Activated CD4-positive, alpha-beta T cell treated with anti-CD3 and anti-CD28 coated beads for 24 hours (primary cell): ENCODE data around the gene PLAAT5.
"Not testable (repeated sequence)": the region's sequence is repeated elsewhere in the genome, so short reads cannot be mapped to it uniquely, and the experiment has no call there.

Source experiments
- DNase-seq, 2 donors: peaks; one replicate each; pipeline ENCODE4 v3.0.0-alpha.2; 2020; ENCODE audit warnings: low read depth in 2 of 2

The PLAAT5 gene

DNA sequence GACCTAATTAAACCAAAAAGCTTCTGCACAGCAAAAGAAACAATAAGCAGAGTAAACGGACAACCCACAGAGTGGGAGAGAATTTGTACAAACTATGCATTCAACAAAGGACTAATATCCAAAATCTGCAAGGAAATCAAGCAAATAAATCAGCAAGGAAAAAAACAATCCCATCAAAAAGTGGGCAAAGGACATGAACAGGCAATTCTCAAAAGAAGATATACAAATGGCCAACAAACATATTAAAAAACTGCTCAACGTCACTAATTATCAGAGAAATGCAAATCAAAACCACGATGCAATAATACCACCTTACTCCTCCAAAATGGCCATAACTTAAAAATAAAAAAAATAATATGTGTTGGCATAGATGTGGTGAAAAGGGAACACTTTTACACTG is 5.2 kb downstream of the PLAAT5 start:
- no peak for DNase-seq

DNA sequence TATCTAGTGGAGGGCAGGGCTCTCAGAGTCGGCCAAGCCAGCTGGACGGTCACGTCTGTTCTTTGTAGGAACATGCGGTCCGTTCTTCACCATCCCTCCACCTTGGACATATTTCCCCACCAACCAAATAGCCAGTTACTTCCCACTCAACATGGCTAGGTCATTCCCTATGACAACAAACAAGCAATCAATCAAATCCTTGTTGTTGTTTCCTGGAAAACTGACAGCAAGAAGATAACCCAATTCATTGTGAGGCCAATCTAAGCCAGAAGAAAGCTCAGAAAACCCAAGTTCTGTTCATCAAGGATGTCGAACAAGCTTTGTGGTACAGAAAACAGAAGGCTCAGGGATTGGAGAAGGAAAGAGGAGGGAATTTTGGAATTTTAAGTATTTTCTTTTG is 10.9 kb downstream of the PLAAT5 start:
- no peak for DNase-seq

DNA sequence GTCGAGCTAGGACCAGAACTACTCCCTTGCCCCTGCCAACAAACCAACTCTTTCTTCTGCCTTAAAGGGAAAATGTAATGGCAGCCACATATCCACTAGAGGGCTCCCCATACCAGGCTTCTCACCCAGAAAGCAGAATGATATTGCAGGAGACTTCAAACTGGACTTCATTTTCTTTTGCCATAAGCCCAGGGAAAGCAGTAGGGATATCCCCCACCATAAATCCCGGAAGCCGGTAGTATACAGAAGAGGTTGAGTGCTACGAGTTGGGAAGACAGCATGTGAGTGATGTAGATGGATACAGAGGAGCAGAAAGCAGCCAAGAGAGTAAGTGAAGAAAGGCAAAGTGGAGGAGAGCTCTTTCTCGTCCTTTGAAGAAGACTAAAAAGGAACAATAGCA is 12.1 kb downstream of the PLAAT5 start:
- DNase-seq: peak; percentile 8 to 20

DNA sequence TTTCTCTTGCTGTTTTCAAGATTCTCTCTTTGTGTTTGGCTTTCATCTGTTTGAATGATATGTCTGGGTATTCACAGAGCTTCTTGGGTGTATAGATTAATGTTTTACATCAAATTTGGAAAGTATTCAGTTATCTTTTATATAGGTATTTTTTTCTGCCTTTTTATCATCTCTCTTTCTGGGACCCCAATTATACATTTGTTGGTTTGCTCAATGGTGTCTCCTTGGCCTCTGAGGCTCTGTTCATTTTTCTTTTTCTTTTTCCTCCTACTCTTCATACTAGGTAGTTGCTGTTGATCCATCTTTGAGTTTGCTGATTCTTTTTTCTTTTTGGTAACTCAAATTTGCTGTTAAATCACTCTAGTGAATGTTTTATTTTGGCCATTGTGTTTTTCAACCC is 14.3 kb downstream of the PLAAT5 start:
- DNase-seq: no peak

DNA sequence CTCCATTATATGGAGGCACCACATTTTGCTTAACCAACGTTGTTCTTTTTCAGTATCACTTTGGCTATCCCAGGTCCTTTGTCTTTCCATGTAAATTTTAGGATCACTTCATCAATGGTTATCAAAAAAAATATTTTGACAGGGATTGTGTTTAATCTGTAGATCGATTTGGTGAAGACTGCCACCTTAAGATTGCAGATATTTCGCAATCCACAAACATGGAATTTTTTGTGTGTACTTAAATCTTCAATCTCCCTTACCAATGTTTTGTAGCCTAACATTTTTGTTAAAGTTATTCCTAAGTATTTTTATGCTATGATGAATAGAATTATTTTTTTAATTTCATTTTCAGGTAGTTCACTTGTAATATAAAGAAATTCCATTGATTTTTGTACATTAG is 18.6 kb downstream of the PLAAT5 start:
- DNase-seq: no peak

DNA sequence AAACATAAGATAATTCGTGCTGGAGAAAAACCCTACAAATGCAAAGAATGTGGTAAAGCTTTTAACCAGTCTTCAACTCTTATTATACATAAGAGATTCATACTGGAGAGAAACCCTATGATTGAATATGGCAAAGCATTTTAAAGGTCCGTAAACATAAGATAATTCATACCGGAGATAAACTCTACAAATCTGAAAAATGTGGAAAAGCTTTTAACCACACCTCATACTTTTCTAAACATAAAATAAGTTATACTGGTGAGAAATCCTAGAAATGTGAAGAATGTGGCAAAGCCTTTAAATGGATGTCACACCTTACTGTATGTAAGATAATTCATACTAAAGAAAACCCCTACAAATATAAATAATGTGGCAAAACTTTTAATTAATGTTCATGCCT is 20.7 kb downstream of the PLAAT5 start:
- DNase-seq: no peak

DNA sequence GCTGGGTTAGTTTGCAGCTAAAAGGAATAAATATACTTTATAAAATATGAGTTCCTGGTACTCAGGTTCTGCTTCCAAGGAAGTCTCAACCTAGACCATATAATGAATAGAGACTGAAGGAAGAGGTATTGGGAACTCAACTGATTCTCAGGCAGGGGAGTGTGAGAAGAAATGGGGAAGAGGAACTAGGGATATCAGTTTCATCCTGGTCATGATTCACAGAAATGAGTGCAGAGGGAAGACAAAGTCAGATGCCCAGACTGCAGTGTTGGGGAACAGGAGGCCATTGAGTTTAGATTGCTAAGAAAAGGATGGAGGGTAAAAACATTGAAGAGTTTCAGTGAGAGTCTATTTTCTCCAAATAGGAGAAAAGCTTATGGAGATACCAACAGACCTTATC is 28.8 kb downstream of the PLAAT5 start:
- DNase-seq: no peak

DNA sequence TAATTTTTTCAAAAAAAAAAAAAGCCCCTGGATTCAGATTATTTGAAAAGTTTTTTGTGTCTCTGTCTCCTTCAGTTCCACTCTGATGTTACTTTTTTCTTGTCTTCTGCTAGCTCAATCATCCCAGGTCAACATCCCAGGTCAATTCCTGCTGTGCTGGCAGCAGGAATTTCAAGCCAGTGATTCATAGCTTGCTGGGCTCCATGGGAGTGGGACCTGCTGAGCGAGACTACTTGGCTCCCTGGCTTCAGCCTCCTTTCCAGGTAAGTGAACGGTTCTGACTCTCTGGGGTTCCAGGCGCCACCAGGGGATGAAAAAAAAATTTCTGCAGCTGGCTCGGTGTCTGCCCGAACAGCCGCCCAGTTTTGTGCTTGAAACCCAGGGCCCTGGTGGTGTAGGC is 31.4 kb downstream of the PLAAT5 start:
- DNase-seq: no peak

DNA sequence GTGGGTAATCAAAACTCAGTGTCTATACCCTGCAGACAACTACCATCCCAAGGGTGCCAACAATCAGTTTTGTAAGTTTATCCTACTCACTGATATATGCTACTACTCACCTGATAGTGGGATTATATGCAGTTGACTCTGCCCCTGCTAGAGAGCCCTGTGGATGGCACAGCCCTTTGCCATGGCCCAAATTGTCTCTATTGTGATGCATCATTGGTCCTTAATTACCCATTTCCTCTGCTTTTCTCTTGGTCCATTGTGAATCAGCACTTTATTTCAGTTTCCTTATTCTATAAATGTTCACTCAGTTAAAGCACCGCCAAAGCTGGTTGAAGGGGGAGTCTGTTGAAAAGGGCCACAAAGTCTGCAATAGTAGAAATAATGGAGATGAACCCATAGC is 42.3 kb downstream of the PLAAT5 start:
- DNase-seq: no peak

DNA sequence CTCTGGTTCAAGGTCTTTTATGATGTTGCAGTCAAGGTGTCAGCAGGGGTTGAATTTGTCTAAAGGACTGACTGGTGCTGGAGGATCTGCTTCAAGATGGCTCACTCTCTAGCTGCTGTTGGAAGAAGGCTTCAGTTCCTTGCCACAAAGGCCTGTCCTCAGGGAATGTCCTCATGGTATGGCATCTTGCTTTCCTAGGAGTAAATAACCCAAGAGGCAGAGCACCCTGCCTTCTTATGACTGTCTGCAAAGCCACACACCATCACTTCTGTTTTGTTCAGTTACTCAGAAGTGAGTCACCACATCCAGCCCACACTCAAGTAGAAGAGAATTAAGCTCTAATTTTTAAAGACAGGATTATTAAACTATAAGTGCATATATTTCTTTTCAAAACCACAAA is 45.2 kb downstream of the PLAAT5 start:
- DNase-seq: no peak

DNA sequence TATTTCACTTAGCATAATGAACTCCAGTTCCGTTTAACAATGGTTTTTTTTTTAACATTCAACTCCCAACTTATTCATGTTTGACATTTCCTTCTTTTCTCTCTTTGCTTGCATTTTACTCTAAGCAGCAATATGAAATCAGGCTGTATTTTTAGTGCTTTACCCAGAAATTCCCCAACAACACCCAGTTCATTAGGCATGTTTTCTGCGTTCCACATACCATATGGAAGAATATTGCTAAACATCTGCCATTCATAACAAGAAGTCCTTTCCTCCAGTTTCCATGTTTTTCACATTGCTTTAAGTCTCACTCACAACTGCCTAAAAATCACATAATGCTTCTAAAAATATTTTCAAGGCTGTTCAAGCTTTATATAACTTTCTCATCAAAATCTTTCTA is 45.8 kb downstream of the PLAAT5 start:
- DNase-seq: no peak

DNA sequence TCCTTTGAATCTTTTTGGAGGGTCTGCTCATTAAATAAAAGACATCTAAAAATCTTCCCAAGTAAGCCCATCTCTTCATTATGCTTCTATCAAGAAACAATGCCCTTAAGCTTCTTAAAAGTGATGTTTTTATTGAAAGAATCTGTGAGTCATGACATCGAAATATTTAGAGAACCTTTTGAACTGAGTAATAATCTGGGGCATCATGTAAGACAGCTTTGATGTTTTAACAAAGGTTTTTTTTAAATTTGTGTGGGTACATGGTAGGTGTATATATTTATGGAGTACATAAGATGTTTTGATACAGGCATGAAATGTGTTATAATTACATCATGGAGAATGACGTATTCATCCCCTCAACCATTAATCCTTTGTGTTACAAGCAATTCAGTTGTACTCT is 46.8 kb downstream of the PLAAT5 start:
- DNase-seq: no peak

DNA sequence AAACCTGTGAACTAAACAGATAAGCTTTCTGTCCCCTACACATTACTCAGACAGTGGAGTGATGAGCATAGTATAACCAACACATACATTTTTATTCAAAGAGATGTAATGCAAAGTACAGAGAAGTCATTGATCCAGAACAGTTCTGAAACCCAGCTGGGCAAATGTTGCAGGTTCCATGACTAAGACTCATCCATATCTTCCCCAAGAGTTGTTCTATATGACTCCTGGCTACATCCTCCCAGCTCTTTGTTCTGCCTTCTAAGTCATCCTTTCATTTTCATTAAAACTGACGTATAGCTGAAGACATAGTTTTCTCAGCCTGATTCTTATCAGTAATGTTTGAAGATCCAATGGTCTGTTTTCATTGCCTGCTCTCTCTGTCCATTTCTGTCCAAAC is 47.3 kb downstream of the PLAAT5 start:
- no peak for DNase-seq

DNA sequence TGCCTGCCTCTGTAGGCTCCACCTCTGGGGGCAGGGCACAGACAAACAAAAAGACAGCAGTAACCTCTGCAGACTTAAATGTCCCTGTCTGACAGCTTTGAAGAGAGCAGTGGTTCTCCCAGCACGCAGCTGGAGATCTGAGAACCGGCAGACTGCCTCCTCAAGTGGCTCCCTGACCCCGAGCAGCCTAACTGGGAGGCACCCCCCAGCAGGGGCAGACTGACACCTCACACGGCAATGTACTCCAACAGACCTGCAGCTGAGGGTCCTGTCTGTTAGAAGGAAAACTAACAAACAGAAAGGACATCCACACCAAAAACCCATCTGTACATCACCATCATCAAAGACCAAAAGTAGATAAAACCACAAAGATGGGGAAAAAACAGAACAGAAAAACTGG is 55.1 kb downstream of the PLAAT5 start:
- DNase-seq: not testable (repeated sequence)

DNA sequence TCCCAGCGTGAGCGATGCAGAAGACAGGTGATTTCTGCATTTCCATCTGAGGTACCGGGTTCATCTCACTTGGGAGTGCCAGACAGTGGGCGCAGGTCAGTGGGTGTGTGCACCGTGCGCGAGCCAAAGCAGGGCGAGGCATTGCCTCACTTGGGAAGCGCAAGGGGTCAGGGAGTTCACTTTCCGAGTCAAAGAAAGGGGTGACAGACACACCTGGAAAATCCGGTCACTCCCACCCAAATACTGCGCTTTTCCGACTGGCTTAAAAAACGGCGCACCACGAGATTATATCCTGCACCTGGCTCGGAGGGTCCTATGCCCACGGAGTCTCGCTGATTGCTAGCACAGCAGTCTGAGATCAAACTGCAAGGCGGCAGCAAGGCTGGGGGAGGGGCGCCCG is 55.6 kb downstream of the PLAAT5 start:
- DNase-seq: not testable (repeated sequence)

DNA sequence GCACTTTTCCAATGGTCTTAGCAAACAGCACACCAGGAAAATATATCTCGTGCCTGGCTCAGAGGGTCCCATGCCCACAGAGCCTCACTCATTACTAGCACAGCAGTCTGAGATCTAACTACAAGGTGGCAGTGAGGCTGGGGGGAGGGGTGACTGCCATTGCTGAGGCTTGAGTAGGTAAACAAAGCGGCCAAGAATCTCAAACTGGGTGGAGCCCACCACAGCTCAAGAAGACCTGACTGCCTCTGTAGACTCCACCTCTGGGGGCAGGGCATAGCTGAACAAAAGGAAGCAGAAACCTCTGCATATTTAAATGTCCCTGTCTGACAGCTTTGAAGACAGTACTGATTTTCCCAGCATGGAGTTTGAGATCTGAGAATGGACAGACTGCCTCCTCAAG is 60.2 kb downstream of the PLAAT5 start:
- not testable (repeated sequence) for DNase-seq

DNA sequence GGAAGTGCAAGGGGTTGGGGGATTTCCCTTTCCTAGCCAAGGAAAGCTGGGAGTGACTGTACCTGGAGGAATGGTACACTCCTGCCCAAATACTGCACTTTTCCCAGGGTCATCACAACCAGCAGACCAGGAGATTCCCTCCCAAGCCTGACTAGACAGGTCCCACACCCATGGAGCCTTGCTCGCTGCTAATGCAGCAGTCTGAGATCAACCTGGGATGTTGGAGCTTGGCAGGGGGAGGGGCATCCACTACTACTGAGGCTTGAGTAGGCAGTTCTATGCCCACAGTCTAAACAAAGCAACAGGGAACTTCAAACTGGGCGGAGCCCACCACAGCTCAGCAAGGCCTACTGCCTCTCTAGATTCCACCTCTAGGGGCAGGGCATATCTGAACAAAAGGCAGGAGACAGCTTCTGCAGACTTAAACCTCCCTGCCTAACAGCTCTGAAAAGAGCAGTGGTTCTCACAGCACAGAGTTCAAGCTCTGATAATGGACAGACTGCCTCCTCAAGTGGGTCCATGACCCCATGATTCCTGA is 62.9 kb downstream of the PLAAT5 start:
- no peak for DNase-seq

DNA sequence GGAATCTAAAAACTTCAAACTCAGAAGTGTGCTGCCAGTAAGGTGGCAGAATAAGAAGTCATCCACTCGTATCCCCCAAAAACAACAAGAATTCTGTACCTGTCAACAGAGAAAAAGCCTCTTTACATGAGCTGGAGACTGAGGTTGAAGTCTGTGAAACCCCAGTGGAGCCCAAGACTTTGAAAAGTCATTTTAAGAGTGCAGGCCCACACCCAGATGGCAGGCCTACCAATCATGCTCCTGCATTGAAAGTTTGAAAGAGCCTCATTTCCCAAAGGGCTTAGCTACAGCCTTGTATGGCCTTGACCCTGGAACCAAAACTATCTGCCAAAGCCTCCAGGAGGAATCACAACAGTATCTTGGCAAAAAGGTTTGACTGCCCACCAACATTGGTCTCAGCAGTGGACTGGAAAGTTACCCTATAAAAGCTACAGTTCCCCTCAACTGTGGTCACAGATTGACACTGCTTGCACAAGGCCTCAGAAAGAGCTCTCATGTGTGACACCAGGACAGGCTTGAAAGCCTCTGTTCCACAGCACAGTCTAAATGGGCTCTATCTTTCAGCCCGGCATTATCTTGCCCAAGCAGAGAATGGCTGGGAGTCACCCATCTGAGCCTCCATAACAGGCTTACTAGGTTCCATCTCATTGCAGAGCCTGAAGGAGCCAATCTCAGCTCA is 73.7 kb downstream of the PLAAT5 start:
- no peak for DNase-seq
